ENCODE results near the gene RAB3C. TPM values are rescaled to one million over a fixed set of nuclear protein-coding genes. Genes with fewer than 3 reads are reported as not detected.
"Not testable (repeated sequence)": the region's sequence is repeated elsewhere in the genome, so short reads cannot be mapped to it uniquely, and the experiment has no call there.

Gene RAB3C
- total and polyA plus RNA-seq, 9 donors, result 0.11 to 17.2 (median 2.7) TPM

DNA sequence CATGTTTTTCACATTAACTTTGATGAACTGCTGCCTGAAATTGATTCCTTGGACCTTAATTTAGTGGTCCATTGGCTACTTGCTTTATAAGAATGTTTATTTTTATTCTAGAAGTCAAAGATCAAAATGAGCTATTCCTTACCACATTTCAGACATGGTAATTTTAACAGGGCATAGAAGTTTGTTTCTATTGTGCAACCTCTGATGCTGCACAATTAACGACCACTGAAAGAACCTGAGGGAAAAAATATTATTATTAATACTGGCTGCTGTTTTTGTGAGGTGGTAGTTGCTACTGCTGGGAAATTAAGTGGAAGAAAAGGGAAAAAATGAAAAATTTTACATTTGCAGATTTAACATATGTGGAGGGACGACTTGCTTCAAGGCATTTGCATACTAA lies 37.9 kb upstream of the RAB3C start:
- no peak for DNase-seq
- Histone ChIP-seq H3K36me3 (no peaks in the 10 kb centered on the region), H3K4me3 (no peak overlapping the region), H3K9me3 (no peaks in the 10 kb centered on the region), H3K4me1 (ENCODE audit: insufficient read depth) (no peaks in the 10 kb centered on the region), H3K27ac (no peak overlapping the region), H3K27me3 (no peaks in the 10 kb centered on the region)
- WGBS, 3 donors, result 61 to 65% (median 64%) methylated on average over 2 of the region's 2 CpGs
- intact Hi-C loops (cut with DNase I), result no loop called here
- TF ChIP-seq POLR2A (IDR thresholded peaks at IDR 0.05), result no peak
- TF ChIP-seq EP300 (IDR thresholded peaks at IDR 0.05), result no peak
- TF ChIP-seq, protein P1, sequence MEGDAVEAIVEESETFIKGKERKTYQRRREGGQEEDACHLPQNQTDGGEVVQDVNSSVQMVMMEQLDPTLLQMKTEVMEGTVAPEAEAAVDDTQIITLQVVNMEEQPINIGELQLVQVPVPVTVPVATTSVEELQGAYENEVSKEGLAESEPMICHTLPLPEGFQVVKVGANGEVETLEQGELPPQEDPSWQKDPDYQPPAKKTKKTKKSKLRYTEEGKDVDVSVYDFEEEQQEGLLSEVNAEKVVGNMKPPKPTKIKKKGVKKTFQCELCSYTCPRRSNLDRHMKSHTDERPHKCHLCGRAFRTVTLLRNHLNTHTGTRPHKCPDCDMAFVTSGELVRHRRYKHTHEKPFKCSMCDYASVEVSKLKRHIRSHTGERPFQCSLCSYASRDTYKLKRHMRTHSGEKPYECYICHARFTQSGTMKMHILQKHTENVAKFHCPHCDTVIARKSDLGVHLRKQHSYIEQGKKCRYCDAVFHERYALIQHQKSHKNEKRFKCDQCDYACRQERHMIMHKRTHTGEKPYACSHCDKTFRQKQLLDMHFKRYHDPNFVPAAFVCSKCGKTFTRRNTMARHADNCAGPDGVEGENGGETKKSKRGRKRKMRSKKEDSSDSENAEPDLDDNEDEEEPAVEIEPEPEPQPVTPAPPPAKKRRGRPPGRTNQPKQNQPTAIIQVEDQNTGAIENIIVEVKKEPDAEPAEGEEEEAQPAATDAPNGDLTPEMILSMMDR (IDR thresholded peaks at IDR 0.05), result no peak

DNA sequence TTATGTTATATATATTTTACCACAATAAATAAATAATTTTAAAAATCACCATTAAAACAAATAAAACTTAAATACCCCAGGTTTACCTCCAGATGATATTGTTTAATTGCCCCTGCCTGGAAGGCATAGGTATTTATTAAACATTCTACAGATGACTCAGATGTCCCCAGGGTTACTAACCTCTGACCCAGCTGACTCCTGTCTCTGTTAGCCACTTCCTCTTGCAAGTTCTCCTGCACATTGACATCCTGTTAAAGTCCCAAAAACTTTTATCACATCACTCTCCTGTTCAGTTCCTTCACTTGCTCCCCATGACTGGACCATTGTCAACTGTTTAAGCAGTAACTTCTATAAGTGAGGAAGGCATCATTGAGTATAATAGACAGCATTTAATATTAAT lies 37.0 kb upstream of the RAB3C start:
- H3K36me3 ChIP-seq, result no peaks in the 10 kb centered on the region
- H3K27ac ChIP-seq, result no peak overlapping the region
- intact Hi-C loops (cut with DNase I), result no loop called here
- no peaks in the 10 kb centered on the region for H3K27me3 ChIP-seq
- no peak overlapping the region for H3K4me3 ChIP-seq
- no peak for DNase-seq
- H3K9me3 ChIP-seq, result no peaks in the 10 kb centered on the region
- TF ChIP-seq, protein P1 (IDR thresholded peaks at IDR 0.05), result no peak
- no peak for TF ChIP-seq EP300 (IDR thresholded peaks at IDR 0.05)
- TF ChIP-seq POLR2A (IDR thresholded peaks at IDR 0.05), result no peak
- H3K4me1 ChIP-seq (ENCODE audit: insufficient read depth), result no peaks in the 10 kb centered on the region

DNA sequence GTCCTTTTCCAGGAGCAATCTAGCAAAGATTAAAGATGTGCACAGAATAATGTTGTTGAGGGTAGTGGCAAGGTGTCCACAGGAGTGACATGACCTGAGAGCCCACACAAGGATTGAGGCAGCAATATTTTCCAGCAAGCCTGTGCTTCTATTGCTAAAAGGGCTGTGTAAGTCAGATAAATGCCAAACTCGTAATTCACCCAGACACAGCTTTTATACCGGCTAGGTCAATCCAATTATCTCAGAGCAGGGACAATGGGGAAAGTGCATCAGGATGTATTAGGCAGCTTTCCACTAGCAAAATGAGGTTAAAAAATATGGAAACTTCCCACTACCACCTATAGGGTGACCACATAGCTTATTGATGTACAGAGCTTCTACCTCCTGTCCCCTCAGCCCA lies 34.8 kb upstream of the RAB3C start:
- Histone ChIP-seq H3K9me3 (no peaks in the 10 kb centered on the region), H3K36me3 (no peaks in the 10 kb centered on the region), H3K4me3 (no peak overlapping the region), H3K27me3 (no peaks in the 10 kb centered on the region), H3K27ac (no peak overlapping the region), H3K4me1 (ENCODE audit: insufficient read depth) (no peaks in the 10 kb centered on the region)
- WGBS, 3 donors, result 32 to 50% (median 43%) methylated on average over 2 of the region's 2 CpGs
- no peak for DNase-seq
- TF ChIP-seq, protein P1 (IDR thresholded peaks at IDR 0.05), result no peak
- TF ChIP-seq POLR2A (IDR thresholded peaks at IDR 0.05), result no peak
- TF ChIP-seq EP300 (IDR thresholded peaks at IDR 0.05), result no peak
- intact Hi-C loops (cut with DNase I), result no loop called here

DNA sequence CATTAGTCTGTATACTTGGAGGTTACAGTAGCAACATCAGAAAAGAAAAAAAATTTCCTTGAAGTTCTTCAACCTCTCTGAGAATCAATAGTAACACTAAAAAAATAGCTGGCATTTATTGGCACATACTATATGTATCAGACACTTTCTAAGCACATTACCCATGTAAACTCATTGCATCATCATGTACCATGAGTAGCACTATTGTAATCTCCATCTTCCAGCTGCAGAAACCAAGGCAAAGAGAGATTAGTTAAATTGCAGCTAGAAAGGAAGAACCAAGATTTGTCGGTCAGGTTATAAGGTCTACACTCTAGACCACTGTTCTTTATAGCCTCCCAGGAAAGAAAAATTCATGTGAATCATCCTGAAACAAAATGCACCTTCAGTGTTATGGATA lies 31.4 kb upstream of the RAB3C start:
- TF ChIP-seq, protein P1 (IDR thresholded peaks at IDR 0.05), result no peak
- TF ChIP-seq POLR2A (IDR thresholded peaks at IDR 0.05), result no peak
- no peak for TF ChIP-seq EP300 (IDR thresholded peaks at IDR 0.05)

DNA sequence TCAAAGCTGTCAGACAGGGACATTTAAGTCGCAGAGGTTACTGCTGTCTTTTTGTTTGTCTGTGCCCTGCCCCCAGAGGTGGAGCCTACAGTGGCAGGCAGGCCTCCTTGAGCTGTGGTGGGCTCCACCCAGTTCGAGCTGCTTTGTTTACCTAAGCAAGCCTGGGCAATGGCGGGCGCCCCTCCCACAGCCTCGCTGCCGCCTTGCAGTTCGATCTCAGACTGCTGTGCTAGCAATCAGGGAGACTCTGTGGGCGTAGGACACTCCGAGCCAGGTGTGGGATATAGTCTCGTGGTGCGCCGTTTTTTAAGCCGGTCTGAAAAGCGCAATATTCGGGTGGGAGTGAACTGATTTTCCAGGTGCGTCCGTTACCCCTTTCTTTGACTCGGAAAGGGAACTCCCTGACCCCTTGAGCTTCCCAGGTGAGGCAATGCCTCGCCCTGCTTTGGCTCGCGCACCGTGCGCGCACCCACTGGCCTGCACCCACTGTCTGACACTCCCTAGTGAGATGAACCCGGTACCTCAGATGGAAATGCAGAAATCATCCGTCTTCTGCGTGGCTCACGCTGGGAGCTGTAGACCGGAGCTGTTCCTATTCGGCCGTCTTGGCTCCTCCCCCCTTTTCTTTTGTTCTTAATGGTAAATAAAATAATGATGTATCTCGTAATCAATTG lies 25.1 kb upstream of the RAB3C start:
- H3K4me1 ChIP-seq (ENCODE audit: insufficient read depth); DNase-seq; H3K27ac ChIP-seq; H3K27me3 ChIP-seq; intact Hi-C loops (cut with DNase I); H3K4me3 ChIP-seq; H3K9me3 ChIP-seq; H3K36me3 ChIP-seq: not testable (repeated sequence)
- WGBS, 3 donors, result 86 to 89% (median 87%) methylated on average over 32 of the region's 32 CpGs

More for the DNA sequence above, 31.4 kb upstream of the RAB3C start:
- Histone ChIP-seq H3K4me1 (ENCODE audit: insufficient read depth) (no peaks in the 10 kb centered on the region), H3K4me3 (no peak overlapping the region), H3K27ac (no peak overlapping the region), H3K36me3 (no peaks in the 10 kb centered on the region), H3K9me3 (no peaks in the 10 kb centered on the region), H3K27me3 (no peaks in the 10 kb centered on the region)
- DNase-seq, result no peak
- 77 to 92% (median 92%) methylated on average over 1 of the region's 1 CpG for WGBS, 3 donors
- intact Hi-C loops (cut with DNase I), result no loop called here

DNA sequence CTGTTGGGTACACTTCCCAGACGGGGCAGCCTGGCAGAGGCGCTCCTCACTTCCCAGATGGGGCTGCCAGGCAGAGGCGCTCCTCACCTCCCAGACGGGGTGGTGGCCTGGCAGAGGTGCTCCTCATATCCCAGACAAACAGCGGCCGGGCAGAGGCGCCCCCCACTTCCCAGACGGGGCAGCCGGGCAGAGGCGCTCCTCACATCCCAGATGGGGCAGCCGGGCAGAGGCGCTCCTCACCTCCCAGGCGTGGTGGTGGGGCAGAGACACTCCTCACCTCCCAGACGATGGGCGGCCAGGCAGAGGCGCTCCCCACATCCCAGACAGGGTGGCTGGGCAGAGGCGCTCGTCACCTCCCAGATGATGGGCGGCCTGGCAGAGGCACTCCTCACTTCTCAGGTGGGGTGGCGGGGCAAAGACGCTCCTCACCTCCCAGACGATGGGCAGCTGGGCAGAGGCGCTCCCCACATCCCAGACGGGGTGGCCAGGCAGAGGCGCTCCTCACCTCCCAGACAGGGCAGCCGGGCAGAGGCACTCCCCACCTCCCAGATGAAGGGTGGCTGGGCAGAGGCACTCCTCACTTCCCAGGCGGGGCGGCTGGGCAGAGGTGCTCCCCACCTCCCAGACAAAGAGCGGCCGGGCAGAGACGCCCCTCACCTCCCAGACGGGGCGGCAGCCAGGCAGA lies 19.7 kb upstream of the RAB3C start:
- intact Hi-C loops (cut with DNase I); H3K4me1 ChIP-seq (ENCODE audit: insufficient read depth); H3K27ac ChIP-seq; H3K27me3 ChIP-seq; H3K9me3 ChIP-seq; H3K36me3 ChIP-seq; DNase-seq; H3K4me3 ChIP-seq: not testable (repeated sequence)
- 92 to 96% (median 92%) methylated on average over 25 to 33 of the region's 33 CpGs for WGBS, 3 donors

DNA sequence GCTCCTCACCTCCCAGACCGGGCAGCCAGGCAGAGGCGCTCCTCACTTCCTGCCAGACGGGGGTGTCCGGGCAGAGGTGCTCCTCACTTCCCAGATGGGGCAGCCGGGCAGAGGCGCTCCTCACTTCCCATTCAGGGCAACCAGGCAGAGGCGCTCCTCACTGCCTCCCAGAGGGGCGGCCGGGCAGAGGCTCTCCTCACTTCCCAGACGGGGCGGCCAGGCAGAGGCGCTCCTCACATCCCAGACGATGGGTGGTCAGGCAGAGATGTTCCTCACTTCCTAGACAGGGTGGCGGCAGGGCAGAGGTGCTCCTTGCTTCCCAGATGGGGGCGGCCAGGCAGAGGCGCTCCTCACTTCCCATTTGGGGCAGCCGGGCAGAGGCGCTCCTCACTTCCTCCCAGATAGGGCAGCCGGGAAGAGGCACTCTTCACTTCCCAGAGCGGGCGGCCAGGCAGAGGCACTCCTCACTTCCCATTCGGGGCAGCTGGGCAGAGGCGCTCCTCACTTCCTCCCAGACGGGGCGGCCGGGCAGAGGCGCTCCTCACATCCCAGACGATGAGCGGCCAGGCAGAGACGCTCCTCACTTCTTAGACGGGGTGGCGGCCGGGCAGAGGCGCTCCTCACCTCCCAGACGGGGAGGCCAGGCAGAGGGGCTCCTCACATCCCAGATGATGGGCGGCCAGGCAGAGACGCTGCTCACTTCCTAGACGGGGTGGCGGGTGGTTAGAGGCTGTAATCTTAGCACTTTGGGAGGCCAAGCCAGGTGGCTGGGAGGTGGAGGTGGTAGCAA lies 18.6 kb upstream of the RAB3C start:
- H3K27ac ChIP-seq; H3K36me3 ChIP-seq; H3K27me3 ChIP-seq; DNase-seq; H3K4me3 ChIP-seq; H3K4me1 ChIP-seq (ENCODE audit: insufficient read depth); intact Hi-C loops (cut with DNase I); H3K9me3 ChIP-seq: not testable (repeated sequence)
- 93 to 95% (median 94%) methylated on average over 36 to 39 of the region's 39 CpGs for WGBS, 3 donors
